HG03196 (cell line): ENCODE results near the gene AQR.
"Not testable (repeated sequence)": the region's sequence is repeated elsewhere in the genome, so short reads cannot be mapped to it uniquely, and the experiment has no call there.

Source experiments
- ATAC-seq: cut with Tn5 transposase; IDR thresholded peaks from one replicate; pipeline ENCODE4 v1.9.1; 2021; ENCODE audit not compliant: unreplicated experiment

AQR gene

GRCh38 chr15:34964277-34964676 is 5.3 kb downstream of the AQR start:
- no peak for ATAC-seq

GRCh38 chr15:34953851-34954250 is 15.7 kb downstream of the AQR start:
- ATAC-seq, result no peak

GRCh38 chr15:34952481-34952880 is 17.1 kb downstream of the AQR start:
- no peak for ATAC-seq

GRCh38 chr15:34951993-34952392 is 17.5 kb downstream of the AQR start:
- no peak for ATAC-seq

GRCh38 chr15:34944936-34945335 is 24.6 kb downstream of the AQR start:
- no peak for ATAC-seq

GRCh38 chr15:34943711-34944110 is 25.8 kb downstream of the AQR start:
- no peak for ATAC-seq

GRCh38 chr15:34943264-34943663 is 26.3 kb downstream of the AQR start:
- ATAC-seq, result not testable (repeated sequence)

GRCh38 chr15:34942363-34942762 is 27.2 kb downstream of the AQR start:
- ATAC-seq, result no peak

GRCh38 chr15:34941831-34942230 is 27.7 kb downstream of the AQR start:
- no peak for ATAC-seq

GRCh38 chr15:34941185-34941698 is 28.3 kb downstream of the AQR start:
- ATAC-seq, result no peak

GRCh38 chr15:34933432-34933975 is 36.0 kb downstream of the AQR start:
- no peak for ATAC-seq

- ATAC-seq, result not testable (repeated sequence)
These were observed 41.2 kb downstream of the AQR start for GRCh38 chr15:34928349-34928748.

GRCh38 chr15:34927726-34928125 is 41.8 kb downstream of the AQR start:
- ATAC-seq, result no peak

GRCh38 chr15:34914317-34914716 is 55.2 kb downstream of the AQR start:
- no peak for ATAC-seq

GRCh38 chr15:34905047-34905446 is 64.5 kb downstream of the AQR start:
- no peak for ATAC-seq

GRCh38 chr15:34904527-34904926 is 65.0 kb downstream of the AQR start:
- no peak for ATAC-seq

GRCh38 chr15:34900748-34901147 is 68.8 kb downstream of the AQR start:
- no peak for ATAC-seq

GRCh38 chr15:34896183-34896582 is 73.4 kb downstream of the AQR start:
- ATAC-seq, result no peak

GRCh38 chr15:34893967-34894366 is 75.6 kb downstream of the AQR start:
- ATAC-seq, result no peak

- no peak for ATAC-seq
These were observed 76.5 kb downstream of the AQR start for GRCh38 chr15:34892963-34893591.

- no peak for ATAC-seq
These were observed 79.1 kb downstream of the AQR start for GRCh38 chr15:34890424-34890823.

- ATAC-seq, result no peak
These were observed 80.1 kb downstream of the AQR start for GRCh38 chr15:34889476-34889875.

GRCh38 chr15:34886134-34886533 is 83.4 kb downstream of the AQR start:
- ATAC-seq, result no peak
